ENCODE results near the gene SLC44A3.
"Not testable (repeated sequence)": the region's sequence is repeated elsewhere in the genome, so short reads cannot be mapped to it uniquely, and the experiment has no call there.

Gene SLC44A3

GRCh38 chr1:94840381-94840780 lies 20.2 kb downstream of the SLC44A3 start:
- not testable (repeated sequence) for DNase-seq

GRCh38 chr1:94840808-94841207 lies 20.7 kb downstream of the SLC44A3 start:
- DNase-seq, result no peak

- no peak for DNase-seq
Observed at GRCh38 chr1:94843430-94843829, 23.3 kb downstream of the SLC44A3 start.

GRCh38 chr1:94843846-94844245 lies 23.7 kb downstream of the SLC44A3 start:
- DNase-seq, result no peak

- DNase-seq, result no peak
Observed at GRCh38 chr1:94846308-94846707, 26.2 kb downstream of the SLC44A3 start.

- DNase-seq, result no peak
Observed at GRCh38 chr1:94851571-94851970, 31.4 kb downstream of the SLC44A3 start.

GRCh38 chr1:94852788-94853187 lies 32.6 kb downstream of the SLC44A3 start:
- no peak for DNase-seq

- peak; percentile 74 to 83 for DNase-seq
Observed at GRCh38 chr1:94854458-94855306, 34.5 kb downstream of the SLC44A3 start.

- DNase-seq, result no peak
Observed at GRCh38 chr1:94855307-94855700, 35.1 kb downstream of the SLC44A3 start.

- DNase-seq, result no peak
Observed at GRCh38 chr1:94856004-94856403, 35.8 kb downstream of the SLC44A3 start.

GRCh38 chr1:94856868-94857267 lies 36.7 kb downstream of the SLC44A3 start:
- DNase-seq, result no peak

- DNase-seq, result no peak
Observed at GRCh38 chr1:94858276-94858675, 38.1 kb downstream of the SLC44A3 start.

GRCh38 chr1:94859174-94859573 lies 39.0 kb downstream of the SLC44A3 start:
- no peak for DNase-seq

- no peak for DNase-seq
Observed at GRCh38 chr1:94862718-94863117, 42.6 kb downstream of the SLC44A3 start.

GRCh38 chr1:94863297-94863911 lies 43.2 kb downstream of the SLC44A3 start:
- DNase-seq, result no peak

- DNase-seq, result no peak
Observed at GRCh38 chr1:94863919-94864318, 43.8 kb downstream of the SLC44A3 start.

- no peak for DNase-seq
Observed at GRCh38 chr1:94864821-94865220, 44.7 kb downstream of the SLC44A3 start.

GRCh38 chr1:94865360-94865759 lies 45.2 kb downstream of the SLC44A3 start:
- DNase-seq, result no peak

- DNase-seq, result peak; percentile 5 to 37
Observed at GRCh38 chr1:94866164-94866807, 46.1 kb downstream of the SLC44A3 start.

GRCh38 chr1:94871031-94871430 lies 50.9 kb downstream of the SLC44A3 start:
- no peak for DNase-seq

GRCh38 chr1:94872771-94873495 lies 52.8 kb downstream of the SLC44A3 start:
- no peak for DNase-seq

GRCh38 chr1:94873520-94874351 lies 53.6 kb downstream of the SLC44A3 start:
- peak; percentile 34 to 71 for DNase-seq
